ENCODE data around the gene GSG1L.

GSG1L gene

GRCh38 chr16:27820646-27821345 is 242.7 kb downstream of the GSG1L start:
- H4K20me1 ChIP-seq (ENCODE audit: low read depth, low read length): no peaks in the 10 kb centered on the region
- H3K27ac ChIP-seq (ENCODE audit: low read depth, low read length): no peak overlapping the region
- H3K27me3 ChIP-seq (ENCODE audit: low read length): no peaks in the 10 kb centered on the region
- TF ChIP-seq CTCF (IDR thresholded peaks at IDR 0.05; ENCODE audit: insufficient read depth, low read length, poor library complexity, severe bottlenecking) (no peak), EZH2phosphoT487 (conservative IDR thresholded peaks at IDR 0.05; ENCODE audit: low read length) (no peak)
- no peaks in the 10 kb centered on the region for H3K9me2 ChIP-seq (replicated peaks; ENCODE audit: insufficient read depth, low read length)
- no peak overlapping the region for H3K4me2 ChIP-seq (ENCODE audit: low read depth, low read length, poor library complexity, severe bottlenecking)
- no peak overlapping the region for H3K4me3 ChIP-seq (ENCODE audit: insufficient read depth, low read length, poor library complexity, severe bottlenecking)
- no peak overlapping the region for H3K9ac ChIP-seq (ENCODE audit: low read length)
- H2AFZ ChIP-seq (ENCODE audit: low read depth, low read length, severe bottlenecking): no peak overlapping the region
- no peaks in the 10 kb centered on the region for H3K9me3 ChIP-seq (ENCODE audit: insufficient read depth, low read length)
- H3K79me2 ChIP-seq (ENCODE audit: insufficient read depth, low read length): no peaks in the 10 kb centered on the region
- H3F3A ChIP-seq (ENCODE audit: insufficient read depth): no peaks in the 10 kb centered on the region
- H3K36me3 ChIP-seq (ENCODE audit: low read length): no peaks in the 10 kb centered on the region

GRCh38 chr16:27819881-27820610 is 243.5 kb downstream of the GSG1L start:
- Histone ChIP-seq H3K79me2 (ENCODE audit: insufficient read depth, low read length) (no peaks in the 10 kb centered on the region), H2AFZ (ENCODE audit: low read depth, low read length, severe bottlenecking) (no peak overlapping the region), H3K9me2 (replicated peaks; ENCODE audit: insufficient read depth, low read length) (no peaks in the 10 kb centered on the region), H3K36me3 (ENCODE audit: low read length) (no peaks in the 10 kb centered on the region), H3K9ac (ENCODE audit: low read length) (no peak overlapping the region), H3F3A (ENCODE audit: insufficient read depth) (no peaks in the 10 kb centered on the region), H4K20me1 (ENCODE audit: low read depth, low read length) (no peaks in the 10 kb centered on the region), H3K4me2 (ENCODE audit: low read depth, low read length, poor library complexity, severe bottlenecking) (no peak overlapping the region), H3K27me3 (ENCODE audit: low read length) (no peaks in the 10 kb centered on the region), H3K9me3 (ENCODE audit: insufficient read depth, low read length) (no peaks in the 10 kb centered on the region), H3K27ac (ENCODE audit: low read depth, low read length) (no peak overlapping the region), H3K4me3 (ENCODE audit: insufficient read depth, low read length, poor library complexity, severe bottlenecking) (no peak overlapping the region)
- no peak for TF ChIP-seq EZH2phosphoT487 (conservative IDR thresholded peaks at IDR 0.05; ENCODE audit: low read length)
- no peak for TF ChIP-seq CTCF (IDR thresholded peaks at IDR 0.05; ENCODE audit: insufficient read depth, low read length, poor library complexity, severe bottlenecking)

GRCh38 chr16:27819356-27819755 is 244.2 kb downstream of the GSG1L start:
- Histone ChIP-seq H2AFZ (ENCODE audit: low read depth, low read length, severe bottlenecking) (no peak overlapping the region), H3K4me2 (ENCODE audit: low read depth, low read length, poor library complexity, severe bottlenecking) (no peak overlapping the region), H3F3A (ENCODE audit: insufficient read depth) (no peaks in the 10 kb centered on the region), H3K79me2 (ENCODE audit: insufficient read depth, low read length) (no peaks in the 10 kb centered on the region), H3K9me2 (replicated peaks; ENCODE audit: insufficient read depth, low read length) (no peaks in the 10 kb centered on the region), H4K20me1 (ENCODE audit: low read depth, low read length) (no peaks in the 10 kb centered on the region), H3K27me3 (ENCODE audit: low read length) (no peaks in the 10 kb centered on the region), H3K9me3 (ENCODE audit: insufficient read depth, low read length) (no peaks in the 10 kb centered on the region), H3K36me3 (ENCODE audit: low read length) (no peaks in the 10 kb centered on the region), H3K9ac (ENCODE audit: low read length) (no peak overlapping the region), H3K27ac (ENCODE audit: low read depth, low read length) (no peak overlapping the region), H3K4me3 (ENCODE audit: insufficient read depth, low read length, poor library complexity, severe bottlenecking) (no peak overlapping the region)
- TF ChIP-seq CTCF (IDR thresholded peaks at IDR 0.05; ENCODE audit: insufficient read depth, low read length, poor library complexity, severe bottlenecking): no peak
- TF ChIP-seq EZH2phosphoT487 (conservative IDR thresholded peaks at IDR 0.05; ENCODE audit: low read length): no peak
